GM12878 (cell line): ENCODE measurements around the gene ADAM19. TPM values are rescaled to one million over a fixed set of nuclear protein-coding genes. Genes with fewer than 3 reads are reported as not detected.

Source experiments
- ATAC-seq: fragments of 200-7000 bp; cut with Tn5 transposase; 3 replicates; pipeline ENCODE4 v1.9.1; 2020; ENCODE audit warnings: mild to moderate bottlenecking, moderate library complexity
- BruUV-seq: library from RNA; stranded (reverse); fragments of 400-500 nt; replicated peaks from 2 replicates; lab custom pipeline; 2021; lab: Mats Ljungman, UMichigan
- CTCF ChIA-PET: fragments of 300-600 bp; sonication (Branson Sonifier 250); formaldehyde crosslinking; extraction: SDS; loops from one replicate; lab custom pipeline; 2021; ENCODE audit warnings: inconsistent platforms; lab: Yijun Ruan, JAX
- POLR2A ChIA-PET: fragments of 350-600 bp; formaldehyde crosslinking; extraction: SDS; loops from one replicate; lab custom pipeline; 2021; ENCODE audit warnings: inconsistent platforms; lab: Charles Lee
- RAD21 ChIA-PET: fragments of 300-600 bp; sonication (Branson Sonifier 250); formaldehyde crosslinking; loops from one replicate; lab custom pipeline; 2023; ENCODE audit warnings: antibody characterized with exemption; ENCODE audit not compliant: unreplicated experiment; lab: Charles Lee
- SMC1A ChIA-PET: fragments of 300-600 bp; sonication (Branson Sonifier 250); formaldehyde crosslinking; loops from one replicate; lab custom pipeline; 2023; ENCODE audit not compliant: unreplicated experiment, uncharacterized antibody; lab: Charles Lee
- DNase-seq: peaks from one replicate; pipeline ENCODE4 v3.0.0-alpha.2; 2011; ENCODE audit warnings: low read depth, low spot score
- FAIRE-seq: peaks from 3 replicates; lab custom pipeline; 2011; peaks lifted over from hg19 to GRCh38; lab: Jason Lieb, UNC
- H2AFZ ChIP-seq: 2 replicates; pipeline ENCODE4 v1.6.0; 2011; ENCODE audit warnings: low read depth, low read length, control low read depth; ENCODE audit not compliant: control insufficient read depth
- H3K27ac ChIP-seq: 2 replicates; pipeline ENCODE4 v1.5.1; 2011; ENCODE audit warnings: control low read depth; ENCODE audit not compliant: control insufficient read depth, insufficient read depth
- H3K27me3 ChIP-seq, 2 experiments: replicated peaks in 1 of 2; 2 replicates each; pipeline versions ENCODE4 v1.6.0 to v1.6.1; 2011; ENCODE audit warnings: low read length in 1 of 2; ENCODE audit not compliant: control insufficient read depth in 2 of 2, insufficient read depth in 2 of 2
- H3K36me3 ChIP-seq, 2 experiments: 2 replicates each; pipeline ENCODE4 v1.5.1; 2011; ENCODE audit warnings: low read length in 1 of 2; ENCODE audit not compliant: control insufficient read depth in 2 of 2, insufficient read depth in 2 of 2
- H3K4me1 ChIP-seq: 2 replicates; pipeline ENCODE4 v1.6.1; 2011; ENCODE audit warnings: mild to moderate bottlenecking, low read length, moderate library complexity, mixed read lengths; ENCODE audit not compliant: control insufficient read depth, insufficient read depth
- H3K4me2 ChIP-seq: 2 replicates; pipeline ENCODE4 v1.6.0; 2011; ENCODE audit warnings: control low read depth; ENCODE audit not compliant: control insufficient read depth, insufficient read depth
- H3K4me3 ChIP-seq: fragments of 200-600 bp; sonication (generic); 2 replicates; pipeline ENCODE4 v1.5.1; 2016
- H3K79me2 ChIP-seq: 2 replicates; pipeline ENCODE4 v1.6.0; 2011; ENCODE audit warnings: low read length; ENCODE audit not compliant: control insufficient read depth, insufficient read depth
- H3K9ac ChIP-seq: 2 replicates; pipeline ENCODE4 v1.8.0; 2011; ENCODE audit warnings: low read length, control low read depth, mixed read lengths; ENCODE audit not compliant: control insufficient read depth, insufficient read depth
- H3K9me3 ChIP-seq: replicated peaks from 3 replicates; pipeline ENCODE4 v1.5.1; 2011; ENCODE audit warnings: mild to moderate bottlenecking, low read length; ENCODE audit not compliant: control insufficient read depth, insufficient read depth
- H4K20me1 ChIP-seq: 2 replicates; pipeline ENCODE4 v1.6.0; 2011; ENCODE audit not compliant: control insufficient read depth, insufficient read depth
- JUNB ChIP-seq: IDR thresholded peaks from 2 replicates; pipeline ENCODE4 v1.6.1; 2016; ENCODE audit warnings: antibody characterized with exemption, mild to moderate bottlenecking
- SREBF2 ChIP-seq: IDR thresholded peaks from 2 replicates; pipeline ENCODE4 v1.6.1; 2012; ENCODE audit warnings: mild to moderate bottlenecking, low read length
- TBL1XR1 ChIP-seq: IDR thresholded peaks from 2 replicates; pipeline ENCODE4 v1.6.1; 2012; ENCODE audit warnings: low read depth, low read length, improper control_type of control experiment
- WRNIP1 ChIP-seq: IDR thresholded peaks from 2 replicates; pipeline ENCODE4 v1.6.1; 2011; ENCODE audit warnings: low read depth, low read length, improper control_type of control experiment, borderline replicate concordance
- ZNF622 ChIP-seq: fragments of 450-650 bp; IDR thresholded peaks from 2 replicates; pipeline ENCODE4 v1.6.1; 2017; ENCODE audit warnings: mild to moderate bottlenecking, inconsistent platforms
- WGBS: methylation state at CpG from one replicate; pipeline ENCODE4 v1.1.6; 2016; ENCODE audit warnings: low lambda C conversion rate; ENCODE audit not compliant: insufficient replicate concordance, insufficient coverage; ENCODE audit errors: missing lambda C conversion rate; 5-methylcytosine and 5-hydroxymethylcytosine counted together
- in situ Hi-C: fragments of 300-500 bp; cut with MboI; formaldehyde crosslinking; loops from 9 replicates; pipeline ENCODE4 v1.14.3; 2018; ENCODE audit warnings: mixed read lengths
- intact Hi-C: fragments of 100-400 bp; cut with micrococcal nuclease; formaldehyde crosslinking; loops from one replicate; pipeline ENCODE4 v1.14.2; 2022; ENCODE audit not compliant: unreplicated experiment
- polyA plus RNA-seq, 11 experiments: library from polyadenylated mRNA; depleted of rRNA in 4 of 11; unstranded in 6 of 11; stranded (reverse) in 5 of 11; fragments of >200 nt; fragmentation: Nextera tagmentation in 4 of 11; fragmentation: Illumina TruSeq in 1 of 11; extraction: Ambion mirVana in 4 of 11; extraction: Trizol in 1 of 11; gene quantifications; 1 replicate in 1 of 11; 2 replicates in 10 of 11; pipeline versions ENCODE4 v1.2.1 to v1.2.3, GENCODE V29; 2011 to 2016; ENCODE audit warnings: inconsistent platforms in 2 of 11, missing spikeins in 2 of 11, low read depth in 1 of 11
- total RNA-seq, 4 experiments: library from RNA; depleted of rRNA in 3 of 4; stranded (reverse); fragments of >200 nt in 3 of 4; fragmentation: Illumina TruSeq in 1 of 4; extraction: Trizol in 1 of 4; gene quantifications; 2 replicates each; pipeline versions ENCODE4 v1.2.1 to v1.2.3, GENCODE V29; 2013 to 2021

Gene ADAM19
- total and polyA plus RNA-seq, 10 of the 15 experiments (the other 5 are each of a cell fraction or from before 2014, with no cell fraction given), result 16.0 to 92.8 (median 44.7) TPM

GRCh38 chr5:157509587-157509986, 66.0 kb downstream of the ADAM19 start:
- Histone ChIP-seq H2AFZ (no peak overlapping the region), H3K4me2 (no peak overlapping the region), H3K4me1 (peaks cover 24% of the 10 kb centered on the region), H3K9ac (no peak overlapping the region), H3K9me3 (no peaks in the 10 kb centered on the region), H3K36me3 (peaks cover 2 to 23% of the 10 kb centered on the region in 2 experiments; a peak in 3 of 4 replicates), H4K20me1 (no peaks in the 10 kb centered on the region), H3K79me2 (no peaks in the 10 kb centered on the region), H3K27me3 (no peaks in the 10 kb centered on the region), H3K27ac (no peak overlapping the region), H3K4me3 (no peak overlapping the region)
- peak; percentile 24 for ATAC-seq
- POLR2A ChIA-PET, result interaction anchor here (1.0 to 1.3 kb wide), 2 partner anchors 9 to 16 kb away, joined by 3 to 4 read pairs; no protein-coding TSS in a partner anchor
- CTCF ChIA-PET, result interaction anchor here (0.9 to 2.7 kb wide), 4 partner anchors 15 to 359 kb away, joined by 3 to 7 read pairs (median 5); no protein-coding TSS in a partner anchor
- RAD21 ChIA-PET, result interaction anchor here (0.8 to 1.0 kb wide), 2 partner anchors 64 to 233 kb away, joined by 3 read pairs; no protein-coding TSS in a partner anchor
- no peak for FAIRE-seq
- intact Hi-C loops, result no loop called here
- no TSS peak for BruUV-seq
- in situ Hi-C loops, result no loop called here
- 0 out of 2 replicates have a peak, but pooled peaks have one; percentile 18 for TF ChIP-seq JUNB
- TF ChIP-seq TBL1XR1, result no peak
- SMC1A ChIA-PET, result interaction anchor here (0.8 to 2.5 kb wide), 8 partner anchors 10 to 108 kb away, joined by 3 to 16 read pairs (median 3); no protein-coding TSS in a partner anchor
- DNase-seq, result no peak

- no peak overlapping the region for H2AFZ ChIP-seq
- ChIA-PET CTCF (interaction anchor here (0.9 to 1.4 kb wide), 3 partner anchors 15 to 359 kb away, joined by 3 to 7 read pairs (median 3); no protein-coding TSS in a partner anchor), RAD21 (interaction anchor here (0.8 to 1.0 kb wide), 2 partner anchors 65 to 234 kb away, joined by 3 read pairs; no protein-coding TSS in a partner anchor), POLR2A (interaction anchor here (1.0 to 1.3 kb wide), 2 partner anchors 10 to 16 kb away, joined by 3 to 4 read pairs; no protein-coding TSS in a partner anchor), SMC1A (interaction anchor here (0.8 to 2.5 kb wide), 8 partner anchors 10 to 109 kb away, joined by 3 to 16 read pairs (median 3); no protein-coding TSS in a partner anchor)
- intact Hi-C loops, result no loop called here
- H3K4me1 ChIP-seq, result peaks cover 29% of the 10 kb centered on the region
- no peak overlapping the region for H3K9ac ChIP-seq
- TF ChIP-seq SREBF2 (no peak), WRNIP1 (no peak), ZNF622 (no peak)
- in situ Hi-C loops, result no loop called here
- H3K27ac ChIP-seq, result no peak overlapping the region
- H4K20me1 ChIP-seq, result no peaks in the 10 kb centered on the region
- no peak overlapping the region for H3K4me2 ChIP-seq
- H3K79me2 ChIP-seq, result no peaks in the 10 kb centered on the region
- DNase-seq, result no peak
- no peak for ATAC-seq
- WGBS, result 65% methylated on average over 9 of the region's 9 CpGs
- H3K27me3 ChIP-seq, result no peaks in the 10 kb centered on the region
- no peak overlapping the region for H3K4me3 ChIP-seq
- no peak for FAIRE-seq
- H3K36me3 ChIP-seq, result peaks cover 2 to 23% of the 10 kb centered on the region in 2 experiments; a peak in 3 of 4 replicates
- peaks cover 2% of the 10 kb centered on the region; the same call in 1 of the 3 replicates for H3K9me3 ChIP-seq
- BruUV-seq, result no TSS peak
Measured at GRCh38 chr5:157509093-157509492, 66.5 kb downstream of the ADAM19 start.
